KMS-11 (cell line): ENCODE results near the gene PTX4.
"Not testable (repeated sequence)": the region's sequence is repeated elsewhere in the genome, so short reads cannot be mapped to it uniquely, and the experiment has no call there.

Experiments
- H2AFZ ChIP-seq: fragments of 200-600 bp; sonication (generic); 2 replicates; pipeline ENCODE4 v1.6.1; 2016; ENCODE audit warnings: antibody characterized with exemption, mixed run types, low read depth
- H3K27ac ChIP-seq: fragments of 200-600 bp; sonication (generic); 2 replicates; pipeline ENCODE4 v1.6.1; 2016; ENCODE audit warnings: mild to moderate bottlenecking, mixed run types
- H3K27me3 ChIP-seq: fragments of 200-600 bp; sonication (generic); 2 replicates; pipeline ENCODE4 v1.6.1; 2017; ENCODE audit warnings: mild to moderate bottlenecking, low read depth, mixed run types, moderate library complexity; ENCODE audit not compliant: insufficient read depth
- H3K36me3 ChIP-seq: fragments of 200-600 bp; sonication (generic); 2 replicates; pipeline ENCODE4 v1.6.1; 2017; ENCODE audit warnings: mild to moderate bottlenecking, mixed run types; ENCODE audit not compliant: insufficient read depth
- H3K4me1 ChIP-seq: fragments of 200-600 bp; sonication (generic); 2 replicates; pipeline ENCODE4 v1.6.1; 2016; ENCODE audit warnings: mild to moderate bottlenecking, low read depth, mixed run types; ENCODE audit not compliant: poor library complexity, severe bottlenecking
- H3K4me2 ChIP-seq: fragments of 200-600 bp; sonication (generic); 2 replicates; pipeline ENCODE4 v1.7.0; 2016; ENCODE audit warnings: mild to moderate bottlenecking, mixed run types
- H3K4me3 ChIP-seq: fragments of 200-600 bp; sonication (generic); IDR thresholded peaks from 2 replicates; pipeline ENCODE4 v1.6.1; 2017; ENCODE audit warnings: low read depth, low read length, mixed read lengths; ENCODE audit not compliant: insufficient read depth
- H3K79me2 ChIP-seq: fragments of 200-600 bp; sonication (generic); 2 replicates; pipeline ENCODE4 v1.6.1; 2016; ENCODE audit warnings: low read depth, mixed run types; ENCODE audit not compliant: insufficient read depth
- H3K9ac ChIP-seq: fragments of 200-600 bp; sonication (generic); 2 replicates; pipeline ENCODE4 v1.6.1; 2016; ENCODE audit warnings: mild to moderate bottlenecking, mixed run types
- H4K20me1 ChIP-seq: fragments of 200-600 bp; sonication (generic); 2 replicates; pipeline ENCODE4 v1.6.1; 2016; ENCODE audit warnings: mild to moderate bottlenecking, mixed run types; ENCODE audit not compliant: insufficient read depth
- CTCF ChIP-seq: fragments of 200-600 bp; sonication (generic); conservative IDR thresholded peaks from 2 replicates; pipeline ENCODE4 v1.6.1; 2017; ENCODE audit warnings: low read depth, mild to moderate bottlenecking, antibody characterized with exemption, low read length, moderate library complexity, mixed read lengths

Gene PTX4

GRCh38 chr16:1470481-1471251, 18.1 kb downstream of the PTX4 start:
- no peak overlapping the region for H3K9ac ChIP-seq
- no peak for TF ChIP-seq CTCF
- H3K79me2 ChIP-seq: peaks cover 12% of the 10 kb centered on the region; the same call in 1 of the 2 replicates
- H3K36me3 ChIP-seq: no peaks in the 10 kb centered on the region
- H3K4me1 ChIP-seq: peaks cover 14% of the 10 kb centered on the region
- H4K20me1 ChIP-seq: no peaks in the 10 kb centered on the region
- no peak overlapping the region for H2AFZ ChIP-seq
- H3K27me3 ChIP-seq: no peaks in the 10 kb centered on the region
- H3K27ac ChIP-seq: no peak overlapping the region
- H3K4me2 ChIP-seq: no peak overlapping the region
- H3K4me3 ChIP-seq: no peak overlapping the region

GRCh38 chr16:1469693-1470201, 19.0 kb downstream of the PTX4 start:
- Histone ChIP-seq H3K27ac (no peak overlapping the region), H3K9ac (no peak overlapping the region), H3K4me1 (peaks cover 14% of the 10 kb centered on the region), H3K36me3 (no peaks in the 10 kb centered on the region), H3K79me2 (peaks cover 12% of the 10 kb centered on the region; the same call in 1 of the 2 replicates), H3K4me2 (no peak overlapping the region), H2AFZ (no peak overlapping the region), H3K4me3 (no peak overlapping the region), H4K20me1 (no peaks in the 10 kb centered on the region), H3K27me3 (no peaks in the 10 kb centered on the region)
- no peak for TF ChIP-seq CTCF

GRCh38 chr16:1469141-1469540, 19.6 kb downstream of the PTX4 start:
- not testable (repeated sequence) for H3K4me3 ChIP-seq, H4K20me1 ChIP-seq, H3K79me2 ChIP-seq, H3K27ac ChIP-seq, H2AFZ ChIP-seq, H3K4me2 ChIP-seq, H3K36me3 ChIP-seq, H3K27me3 ChIP-seq, H3K9ac ChIP-seq
- H3K4me1 ChIP-seq: peaks cover 12% of the 10 kb centered on the region

GRCh38 chr16:1468426-1468810, 20.3 kb downstream of the PTX4 start:
- Histone ChIP-seq H3K4me3 (no peak overlapping the region), H2AFZ (no peak overlapping the region), H3K27me3 (no peaks in the 10 kb centered on the region), H4K20me1 (no peaks in the 10 kb centered on the region), H3K27ac (no peak overlapping the region), H3K4me1 (peaks cover 5% of the 10 kb centered on the region), H3K36me3 (no peaks in the 10 kb centered on the region), H3K4me2 (no peak overlapping the region), H3K9ac (no peak overlapping the region), H3K79me2 (peaks cover 2% of the 10 kb centered on the region; the same call in 1 of the 2 replicates)
- TF ChIP-seq CTCF: no peak

- Histone ChIP-seq H3K4me1 (no peaks in the 10 kb centered on the region), H2AFZ (no peak overlapping the region), H3K27ac (no peak overlapping the region), H3K9ac (no peak overlapping the region), H3K36me3 (no peaks in the 10 kb centered on the region), H3K27me3 (no peaks in the 10 kb centered on the region), H3K4me2 (no peak overlapping the region), H3K79me2 (no peaks in the 10 kb centered on the region; the same call in 1 of the 2 replicates), H4K20me1 (no peaks in the 10 kb centered on the region), H3K4me3 (no peak overlapping the region)
- TF ChIP-seq CTCF: no peak
Observed at GRCh38 chr16:1466968-1467521, 21.7 kb downstream of the PTX4 start.
